ENCODE results near the gene TRIM34.

- TF ChIP-seq POLR2A (IDR thresholded peaks at IDR 0.05) (no peak), CTCF (IDR thresholded peaks at IDR 0.05) (no peak), POLR2AphosphoS5 (IDR thresholded peaks at IDR 0.05) (no peak), EP300 (IDR thresholded peaks at IDR 0.05) (no peak)
Measured at GRCh38 chr11:5610446-5610845, 14.4 kb upstream of the TRIM34 start.
